Measurements from ENCODE around the gene NFIA.
"Not testable (repeated sequence)": the region's sequence is repeated elsewhere in the genome, so short reads cannot be mapped to it uniquely, and the experiment has no call there.

Gene NFIA

DNA sequence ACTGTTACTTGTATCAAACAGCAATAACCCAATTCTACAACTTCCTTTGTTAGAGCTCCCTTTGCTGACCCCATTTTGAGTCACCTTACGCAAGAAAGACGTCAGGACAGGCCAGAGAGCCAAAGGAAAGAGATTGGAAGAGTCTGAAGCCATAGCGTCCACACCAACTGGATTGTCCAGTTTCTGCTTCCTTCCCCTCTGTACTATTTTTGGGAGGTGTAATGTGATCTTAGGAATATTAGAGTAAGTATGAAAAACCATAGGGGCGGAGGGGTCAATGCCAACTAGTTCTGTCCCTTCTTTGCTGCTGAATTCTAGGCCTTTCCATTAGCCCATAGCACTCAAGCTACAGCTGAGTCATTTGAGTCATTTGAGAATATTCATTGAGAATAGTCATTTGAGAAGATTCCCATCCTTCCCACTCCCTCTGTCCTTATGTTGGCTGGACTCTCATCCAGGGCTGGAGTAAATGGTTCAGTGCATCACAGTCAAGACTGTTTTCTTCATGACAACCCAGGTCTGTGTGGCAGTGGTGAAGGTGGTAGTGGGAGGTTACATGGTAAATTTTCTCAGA lies 14.8 kb upstream of the NFIA start:
- no peaks in the 10 kb centered on the region for H3K27me3 ChIP-seq (ENCODE audit: control insufficient read depth, insufficient read depth, low read length)
- no peaks in the 10 kb centered on the region for H3K36me3 ChIP-seq (ENCODE audit: control insufficient read depth, insufficient read depth, low read length)
- no peak overlapping the region for H3K4me3 ChIP-seq (ENCODE audit: low read depth, low read length)
- H2AFZ ChIP-seq, result peak overlapping the region; percentile 78
- peak overlapping the region; percentile 81 for H3K27ac ChIP-seq
- no peak overlapping the region for H3K9ac ChIP-seq
- no peaks in the 10 kb centered on the region for H3K9me3 ChIP-seq (ENCODE audit: control insufficient read depth, low read length)
- no peaks in the 10 kb centered on the region for H3K79me2 ChIP-seq
- no peak for TF ChIP-seq CTCF (IDR thresholded peaks at IDR 0.05)
- peaks cover 6% of the 10 kb centered on the region for H3K4me1 ChIP-seq
- no peak overlapping the region for H3K4me2 ChIP-seq (ENCODE audit: low read length)

DNA sequence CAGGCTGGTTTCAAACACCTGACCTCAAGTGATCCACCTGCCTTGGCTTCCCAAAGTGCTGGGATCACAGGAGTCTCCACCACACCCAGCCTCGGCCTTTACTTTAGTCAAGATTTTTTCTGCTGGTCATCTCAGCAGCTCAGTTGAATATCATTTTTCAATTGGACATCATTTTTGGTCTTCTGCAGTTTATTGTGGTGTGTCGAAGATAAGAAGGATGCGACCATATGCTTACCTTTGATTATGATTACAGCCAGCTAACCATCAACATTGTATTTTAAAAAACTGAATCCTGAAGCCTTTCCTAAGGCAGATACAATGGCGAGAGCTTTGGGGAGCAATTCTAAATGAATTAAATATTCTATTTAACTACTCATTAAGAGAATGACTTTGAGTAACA lies 12.3 kb upstream of the NFIA start:
- no peak overlapping the region for H3K9ac ChIP-seq
- H3K4me3 ChIP-seq (ENCODE audit: low read depth, low read length), result no peak overlapping the region
- no peaks in the 10 kb centered on the region for H3K9me3 ChIP-seq (ENCODE audit: control insufficient read depth, low read length)
- H2AFZ ChIP-seq, result no peak overlapping the region
- peaks cover 6% of the 10 kb centered on the region for H3K4me1 ChIP-seq
- no peaks in the 10 kb centered on the region for H3K36me3 ChIP-seq (ENCODE audit: control insufficient read depth, insufficient read depth, low read length)
- H3K27ac ChIP-seq, result no peak overlapping the region
- H3K4me2 ChIP-seq (ENCODE audit: low read length), result no peak overlapping the region
- H3K27me3 ChIP-seq (ENCODE audit: control insufficient read depth, insufficient read depth, low read length), result no peaks in the 10 kb centered on the region
- H3K79me2 ChIP-seq, result no peaks in the 10 kb centered on the region
- TF ChIP-seq CTCF (IDR thresholded peaks at IDR 0.05), result no peak

DNA sequence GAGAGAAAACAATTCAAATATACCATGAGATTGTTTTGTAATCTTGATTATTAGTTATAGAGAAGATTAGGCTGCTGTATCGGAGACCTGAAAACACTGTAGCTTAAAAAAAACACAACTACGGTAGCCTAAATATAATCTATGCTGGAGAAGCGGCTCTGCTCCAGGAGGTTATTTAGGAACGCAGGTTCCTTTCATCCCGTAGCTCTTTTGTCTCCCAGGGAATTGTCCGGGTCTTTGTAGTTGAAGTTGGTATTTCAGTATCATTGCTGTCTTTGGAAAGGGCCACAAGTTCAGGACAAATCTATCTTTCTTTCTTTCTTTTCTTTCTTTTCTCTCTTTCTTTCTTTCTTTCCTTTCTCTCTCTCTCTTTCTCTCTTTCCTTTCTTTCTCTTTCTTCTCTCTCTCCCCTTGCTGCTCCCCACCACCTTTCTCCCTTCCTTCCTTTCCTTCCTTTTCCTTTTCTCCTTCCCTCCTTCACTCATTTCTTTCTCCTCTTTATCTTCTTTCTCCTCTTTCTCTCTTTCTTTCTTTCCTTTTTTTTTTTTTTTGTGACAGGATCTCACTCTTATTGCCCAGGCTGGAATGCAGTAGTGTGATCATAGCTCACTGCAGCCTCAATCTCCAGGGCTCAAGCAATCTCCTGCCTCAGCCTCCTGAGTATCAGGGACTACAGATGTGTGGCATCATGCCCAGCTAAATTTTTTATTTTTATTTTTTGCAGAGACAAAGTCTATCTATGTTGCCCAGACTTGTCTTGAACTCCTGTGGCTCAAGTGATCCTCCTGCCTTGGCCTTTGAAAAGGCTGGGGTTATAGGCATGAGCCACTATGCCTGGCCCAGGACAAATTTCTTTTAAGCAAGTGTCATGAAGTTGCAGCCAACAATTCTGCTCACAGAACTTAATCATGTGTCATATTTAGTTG lies 10.9 kb upstream of the NFIA start:
- H3K4me1 ChIP-seq, result peaks cover 8% of the 10 kb centered on the region
- no peak for TF ChIP-seq CTCF (IDR thresholded peaks at IDR 0.05)
- H3K27ac ChIP-seq, result no peak overlapping the region

GRCh38 chr1:61073871-61074270 lies 8.5 kb upstream of the NFIA start:
- no peaks in the 10 kb centered on the region for H3K9me3 ChIP-seq (ENCODE audit: control insufficient read depth, low read length)
- no peak overlapping the region for H3K4me2 ChIP-seq (ENCODE audit: low read length)
- no peak overlapping the region for H3K4me3 ChIP-seq (ENCODE audit: low read depth, low read length)

More for the DNA sequence above, 10.9 kb upstream of the NFIA start:
- H3K4me2 ChIP-seq (ENCODE audit: low read length), result no peak overlapping the region
- H3K9me3 ChIP-seq (ENCODE audit: control insufficient read depth, low read length), result no peaks in the 10 kb centered on the region
- H3K27me3 ChIP-seq (ENCODE audit: control insufficient read depth, insufficient read depth, low read length), result no peaks in the 10 kb centered on the region
- H3K79me2 ChIP-seq, result no peaks in the 10 kb centered on the region
- H3K9ac ChIP-seq, result no peak overlapping the region
- no peak overlapping the region for H2AFZ ChIP-seq
- no peaks in the 10 kb centered on the region for H3K36me3 ChIP-seq (ENCODE audit: control insufficient read depth, insufficient read depth, low read length)
- H3K4me3 ChIP-seq (ENCODE audit: low read depth, low read length), result no peak overlapping the region

GRCh38 chr1:61075833-61076232 lies 6.5 kb upstream of the NFIA start:
- not testable (repeated sequence) for H3K9ac ChIP-seq; H3K9me3 ChIP-seq (ENCODE audit: control insufficient read depth, low read length); H3K4me3 ChIP-seq (ENCODE audit: low read depth, low read length); H3K36me3 ChIP-seq (ENCODE audit: control insufficient read depth, insufficient read depth, low read length); H3K27me3 ChIP-seq (ENCODE audit: control insufficient read depth, insufficient read depth, low read length); H3K79me2 ChIP-seq
- H3K4me1 ChIP-seq, result peaks cover 22% of the 10 kb centered on the region
- peak overlapping the region; percentile 78 for H2AFZ ChIP-seq
- peak overlapping the region; percentile 82 for H3K4me2 ChIP-seq (ENCODE audit: low read length)
- peak overlapping the region; percentile 87 for H3K27ac ChIP-seq

More at GRCh38 chr1:61073871-61074270, 8.5 kb upstream of the NFIA start:
- H3K27ac ChIP-seq, result no peak overlapping the region
- no peak overlapping the region for H2AFZ ChIP-seq
- no peak for TF ChIP-seq CTCF (IDR thresholded peaks at IDR 0.05)
- H3K9ac ChIP-seq, result no peak overlapping the region
- no peaks in the 10 kb centered on the region for H3K36me3 ChIP-seq (ENCODE audit: control insufficient read depth, insufficient read depth, low read length)
- H3K4me1 ChIP-seq, result peaks cover 9% of the 10 kb centered on the region
- H3K79me2 ChIP-seq, result no peaks in the 10 kb centered on the region
- H3K27me3 ChIP-seq (ENCODE audit: control insufficient read depth, insufficient read depth, low read length), result no peaks in the 10 kb centered on the region

All from parathyroid adenoma (tissue), 2 donors.